NCI-H446 treated with DMSO at 0.1 percent for 48 hours (cell line): Measurements from ENCODE around the gene GH1.
"Not testable (repeated sequence)": the region's sequence is repeated elsewhere in the genome, so short reads cannot be mapped to it uniquely, and the experiment has no call there.

ENCODE experiments used
- DNase-seq: peaks from one replicate; lab custom pipeline; 2025; lab: John Stamatoyannopoulos, UW

Gene GH1

DNA sequence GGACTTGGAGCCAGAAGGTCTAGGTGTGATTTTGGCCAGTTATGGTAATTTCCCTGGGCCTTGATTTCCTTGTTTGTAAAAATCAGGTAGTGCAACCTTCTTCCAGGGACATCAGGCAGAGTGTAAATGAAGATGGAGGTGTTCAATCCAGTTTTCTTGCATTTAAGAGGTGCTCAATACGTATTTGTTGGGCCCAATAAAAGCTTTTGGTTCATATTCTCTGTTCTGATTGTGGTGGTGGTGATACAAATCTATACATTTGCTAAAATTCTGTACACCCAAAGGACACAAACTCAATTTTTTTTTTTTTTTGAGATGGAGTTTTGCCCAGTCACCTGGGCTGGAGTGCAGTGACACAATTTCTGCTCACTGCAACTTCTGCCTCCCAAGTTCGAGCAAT is 7.5 kb upstream of the GH1 start:
- DNase-seq, result no peak

DNA sequence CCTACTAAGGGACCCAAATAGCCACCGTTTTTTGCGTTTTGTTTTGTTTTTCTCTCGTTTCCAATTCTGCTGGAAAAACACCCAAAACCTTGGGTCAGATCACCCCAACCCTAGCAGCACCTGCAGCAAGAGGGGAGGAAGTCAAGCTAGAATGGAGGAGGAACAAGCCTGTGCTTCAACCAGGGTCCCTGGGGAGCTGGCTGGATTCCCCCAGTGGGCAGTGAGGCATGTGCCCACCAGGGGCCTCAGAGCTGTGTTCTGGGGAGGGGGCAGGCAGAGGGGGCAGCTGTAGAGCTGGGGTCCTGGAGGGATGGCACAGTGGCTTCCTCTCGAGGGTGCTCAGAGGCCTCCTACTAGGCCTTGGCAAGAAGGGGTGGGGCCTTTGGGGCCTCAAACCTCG is 7.0 kb upstream of the GH1 start:
- no peak for DNase-seq

DNA sequence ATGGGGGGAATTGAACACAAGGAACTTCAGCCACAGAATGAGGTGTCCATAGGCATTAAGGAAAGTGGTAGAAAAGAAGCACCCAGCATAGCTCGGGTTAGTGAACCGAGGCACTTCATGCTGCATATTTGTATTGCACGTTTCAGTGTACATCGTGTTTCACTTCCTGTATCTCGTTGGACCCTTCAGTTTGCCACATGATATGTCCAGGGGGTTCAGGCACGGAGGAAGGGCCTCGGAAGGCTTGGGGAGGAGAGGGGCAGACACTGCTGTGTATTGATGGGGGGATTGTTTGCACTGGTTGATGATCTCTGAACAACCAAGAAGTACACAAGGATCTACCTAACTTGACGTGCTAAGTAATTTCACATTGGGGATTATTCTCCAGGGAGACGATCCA is 3.8 kb upstream of the GH1 start:
- DNase-seq, result not testable (repeated sequence)

DNA sequence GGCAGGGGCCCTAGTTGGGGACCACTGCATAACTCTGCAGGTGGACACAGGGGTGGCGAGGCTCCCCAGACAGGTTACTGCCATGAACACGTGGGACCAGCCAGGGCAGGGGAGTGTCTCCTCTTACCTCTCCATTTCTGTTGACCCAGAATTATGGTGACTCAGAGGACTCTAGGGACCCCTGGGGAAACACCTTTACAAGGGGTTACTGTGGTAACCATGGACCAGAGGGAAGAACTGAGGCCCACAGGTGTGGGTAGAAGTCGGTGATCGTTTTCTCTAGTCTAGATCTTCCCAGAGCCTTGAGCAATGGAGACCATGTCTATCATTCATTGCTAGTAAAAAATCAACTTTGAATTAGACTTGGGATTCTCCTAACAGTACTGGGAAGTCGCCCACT is 2.1 kb upstream of the GH1 start:
- DNase-seq, result not testable (repeated sequence)

DNA sequence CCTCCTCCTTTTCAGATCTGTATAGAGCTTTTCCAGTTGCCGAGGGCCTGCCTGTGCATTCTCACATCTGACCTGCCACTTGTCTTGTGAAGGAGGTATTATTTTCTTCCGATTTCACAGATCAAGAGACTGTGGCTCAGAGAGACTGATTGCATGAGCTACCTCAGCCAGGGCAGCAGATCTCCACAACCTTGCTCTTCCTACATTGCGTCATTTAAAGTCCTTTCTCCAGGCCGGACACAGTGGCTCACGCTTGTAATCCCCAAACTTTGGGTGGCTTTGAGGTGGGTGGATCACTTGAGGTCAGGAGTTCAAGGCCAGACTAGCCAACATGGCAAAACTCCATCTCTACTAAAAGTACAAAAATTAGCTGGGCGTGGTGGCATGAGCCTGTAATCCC is 1.4 kb upstream of the GH1 start:
- not testable (repeated sequence) for DNase-seq

DNA sequence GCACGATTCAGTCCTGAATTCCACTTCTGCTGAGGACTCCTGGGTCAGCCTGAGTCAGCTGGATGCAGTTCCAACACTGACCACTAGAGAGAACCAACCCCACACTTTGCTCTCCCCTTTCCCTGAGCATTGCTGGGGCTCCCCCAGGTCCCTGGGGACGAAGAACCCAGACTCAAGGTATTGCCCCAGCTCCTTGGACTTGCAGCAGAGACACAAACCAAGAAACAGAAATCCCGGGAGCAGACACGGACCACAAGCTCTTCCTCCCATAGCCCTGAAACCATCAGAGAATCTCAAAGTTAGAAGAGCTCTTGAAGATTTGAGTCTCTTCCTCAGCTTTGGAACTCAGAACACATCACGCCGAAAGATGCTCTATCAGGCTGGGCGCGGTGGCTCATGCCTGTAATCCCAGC is 678 bp upstream of the GH1 start:
- DNase-seq, result no peak

DNA sequence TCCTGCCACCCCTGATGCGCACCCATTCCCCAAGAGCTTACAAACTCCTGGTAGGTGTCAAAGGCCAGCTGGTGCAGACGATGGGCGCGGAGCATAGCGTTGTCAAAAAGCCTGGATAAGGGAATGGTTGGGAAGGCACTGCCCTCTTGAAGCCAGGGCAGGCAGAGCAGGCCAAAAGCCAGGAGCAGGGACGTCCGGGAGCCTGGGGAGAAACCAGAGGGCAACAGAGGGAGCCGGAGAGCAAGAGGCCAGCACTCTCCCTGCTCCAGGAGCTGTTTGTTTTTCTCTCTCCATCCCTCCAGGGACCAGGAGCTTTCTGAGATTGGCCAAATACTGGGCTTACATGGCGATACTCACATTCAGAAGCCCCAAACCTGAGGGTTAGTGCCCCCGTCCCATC is 334 bp downstream of the GH1 start:
- DNase-seq, result no peak

DNA sequence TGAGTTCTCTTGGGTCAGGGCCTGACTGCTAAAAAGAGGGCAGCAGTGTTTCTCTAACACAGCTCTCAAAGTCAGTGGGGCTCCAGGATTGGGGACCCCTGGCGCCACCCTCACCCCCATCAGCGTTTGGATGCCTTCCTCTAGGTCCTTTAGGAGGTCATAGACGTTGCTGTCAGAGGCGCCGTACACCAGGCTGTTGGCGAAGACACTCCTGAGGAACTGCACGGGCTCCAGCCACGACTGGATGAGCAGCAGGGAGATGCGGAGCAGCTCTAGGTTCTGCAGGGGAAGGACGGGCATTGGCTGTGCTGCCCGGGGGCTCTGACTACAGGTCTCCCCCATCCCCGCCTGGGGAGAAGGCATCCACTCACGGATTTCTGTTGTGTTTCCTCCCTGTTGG is 993 bp downstream of the GH1 start:
- no peak for DNase-seq

DNA sequence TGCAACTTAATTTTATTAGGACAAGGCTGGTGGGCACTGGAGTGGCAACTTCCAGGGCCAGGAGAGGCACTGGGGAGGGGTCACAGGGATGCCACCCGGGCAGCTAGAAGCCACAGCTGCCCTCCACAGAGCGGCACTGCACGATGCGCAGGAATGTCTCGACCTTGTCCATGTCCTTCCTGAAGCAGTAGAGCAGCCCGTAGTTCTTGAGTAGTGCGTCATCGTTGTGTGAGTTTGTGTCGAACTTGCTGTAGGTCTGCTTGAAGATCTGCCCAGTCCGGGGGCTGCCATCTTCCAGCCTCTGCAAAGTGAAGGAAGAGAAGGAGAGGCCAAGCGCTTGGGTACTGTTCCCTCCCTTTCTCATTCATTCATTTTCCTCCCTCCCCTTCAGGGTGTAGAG is 1.4 kb downstream of the GH1 start:
- DNase-seq, result not testable (repeated sequence)

DNA sequence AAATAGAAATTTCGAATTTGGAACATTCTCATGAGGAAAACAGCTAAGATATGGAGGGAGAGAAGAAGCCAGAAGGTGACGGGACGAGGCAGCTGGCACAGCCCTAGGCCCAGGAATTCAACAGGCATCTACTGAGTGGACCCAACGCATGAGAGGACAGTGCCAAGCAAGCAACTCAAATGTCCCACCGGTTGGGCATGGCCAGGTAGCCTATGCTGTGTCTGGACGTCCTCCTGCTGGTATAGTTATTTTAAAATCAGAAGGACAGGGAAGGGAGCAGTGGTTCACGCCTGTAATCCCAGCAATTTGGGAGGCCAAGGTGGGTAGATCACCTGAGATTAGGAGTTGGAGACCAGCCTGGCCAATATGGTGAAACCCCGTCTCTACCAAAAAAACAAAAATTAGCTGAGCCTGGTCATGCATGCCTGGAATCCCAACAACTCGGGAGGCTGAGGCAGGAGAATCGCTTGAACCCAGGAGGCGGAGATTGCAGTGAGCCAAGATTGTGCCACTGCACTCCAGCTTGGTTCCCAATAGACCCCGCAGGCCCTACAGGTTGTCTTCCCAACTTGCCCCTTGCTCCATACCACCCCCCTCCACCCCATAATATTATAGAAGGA is 2.0 kb downstream of the GH1 start:
- DNase-seq, result no peak

DNA sequence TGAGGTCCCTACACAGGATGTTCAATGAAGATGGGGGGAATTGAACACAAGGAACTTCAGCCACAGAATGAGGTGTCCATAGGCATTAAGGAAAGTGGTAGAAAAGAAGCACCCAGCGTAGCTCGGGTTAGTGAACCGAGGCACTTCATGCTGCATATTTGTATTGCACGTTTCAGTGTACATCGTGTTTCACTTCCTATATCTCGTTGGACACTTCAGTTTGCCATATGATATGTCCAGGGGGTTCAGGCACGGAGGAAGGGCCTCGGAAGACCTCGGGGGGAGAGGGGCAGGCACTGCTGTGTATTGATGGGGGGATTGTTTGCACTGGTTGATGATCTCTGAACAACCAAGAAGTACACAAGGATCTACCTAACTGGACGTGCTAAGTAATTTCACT is 2.9 kb downstream of the GH1 start:
- DNase-seq, result not testable (repeated sequence)

DNA sequence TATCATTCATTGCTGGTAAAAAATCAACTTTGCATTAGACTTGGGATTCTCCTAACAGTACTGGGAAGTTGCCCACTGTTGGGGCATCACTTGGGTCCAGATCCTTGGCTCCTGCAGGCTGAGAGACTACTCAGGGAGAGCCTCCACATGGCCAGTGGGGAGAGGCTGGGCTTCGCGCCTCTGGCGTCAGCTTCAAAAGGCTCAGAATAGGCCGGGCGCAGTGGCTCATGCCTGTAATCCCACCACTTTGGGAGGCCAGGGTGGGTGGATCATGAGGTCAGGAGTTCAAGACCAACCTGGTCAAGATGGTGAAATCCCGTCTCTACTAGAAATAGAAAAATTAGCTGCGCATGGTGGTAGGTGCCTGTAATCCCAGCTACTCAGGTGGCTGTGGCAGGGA is 4.2 kb downstream of the GH1 start:
- no peak for DNase-seq

DNA sequence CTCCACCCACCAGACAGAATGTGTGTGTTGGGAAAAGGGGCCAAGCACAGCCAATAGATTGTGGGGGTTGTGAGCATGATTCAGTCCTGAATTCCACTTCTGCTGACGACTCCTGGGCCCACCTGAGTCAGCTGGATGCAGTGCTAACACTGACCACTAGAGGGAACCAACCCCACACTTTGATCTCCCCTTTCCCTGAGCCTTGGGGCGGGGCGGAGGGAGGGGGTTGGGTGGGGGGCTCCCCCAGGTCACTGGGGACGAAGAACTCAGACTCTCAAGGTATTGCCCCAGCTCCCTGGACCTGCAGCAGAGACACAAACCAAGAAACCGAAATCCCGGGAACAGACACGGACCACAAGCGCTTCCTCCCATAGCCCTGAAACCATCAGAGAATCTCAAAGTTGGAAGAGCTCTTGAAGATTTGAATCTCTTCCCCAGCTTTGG is 7.0 kb downstream of the GH1 start:
- DNase-seq, result no peak

DNA sequence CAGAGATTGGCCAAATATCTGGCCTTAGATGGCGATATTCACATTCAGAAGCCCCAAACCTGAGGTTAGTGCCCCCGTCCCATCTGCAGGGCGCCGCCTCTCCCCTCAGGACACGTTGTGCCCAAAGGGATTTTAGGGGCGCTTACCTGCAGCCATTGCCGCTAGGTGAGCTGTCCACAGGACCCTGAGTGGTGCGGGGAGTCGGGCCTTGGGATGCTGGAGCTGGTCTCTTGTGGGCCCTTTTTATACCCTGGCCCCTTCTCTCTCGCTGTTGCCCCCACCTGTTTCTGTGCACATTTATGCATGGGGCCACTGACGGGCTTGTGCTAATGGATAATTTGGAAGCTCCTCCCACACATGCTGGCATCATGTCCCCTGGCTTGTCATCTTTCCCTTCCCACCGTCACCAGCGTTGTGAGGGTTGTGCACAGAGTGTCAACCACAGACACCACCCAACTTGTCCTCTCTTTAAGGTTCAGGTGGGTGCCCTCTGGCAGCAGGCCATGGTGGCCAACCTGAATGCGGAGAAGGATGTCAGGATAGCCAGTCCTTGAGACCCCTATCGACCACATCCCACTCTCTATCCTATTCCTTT is 7.5 kb downstream of the GH1 start, which contains the start of gene CSHL1:
CSHL1 (minus strand) TSS at position 218 of the 595 bp plus-strand sequence; CDS start at position 156, 62 bp downstream.
- DNase-seq, result no peak

DNA sequence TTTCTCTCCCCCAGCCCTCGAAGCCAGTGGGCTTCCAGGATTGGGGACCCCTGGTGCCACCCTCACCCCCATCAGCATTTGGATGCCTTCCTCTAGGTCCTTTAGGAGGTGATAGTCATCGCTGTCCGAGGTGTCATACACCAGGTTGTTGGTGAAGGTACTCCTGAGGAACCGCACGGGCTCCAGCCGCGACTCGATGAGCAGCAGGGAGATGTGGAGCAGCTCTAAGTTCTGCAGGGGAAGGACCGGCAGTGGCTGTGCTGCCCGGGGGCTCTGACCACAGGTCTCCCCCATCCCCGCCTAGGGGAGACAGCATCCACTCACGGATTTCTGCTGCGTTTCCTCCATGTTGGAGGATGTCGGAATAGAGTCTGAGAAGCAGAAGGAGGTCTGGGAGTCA is 8.5 kb downstream of the GH1 start:
- DNase-seq, result no peak

DNA sequence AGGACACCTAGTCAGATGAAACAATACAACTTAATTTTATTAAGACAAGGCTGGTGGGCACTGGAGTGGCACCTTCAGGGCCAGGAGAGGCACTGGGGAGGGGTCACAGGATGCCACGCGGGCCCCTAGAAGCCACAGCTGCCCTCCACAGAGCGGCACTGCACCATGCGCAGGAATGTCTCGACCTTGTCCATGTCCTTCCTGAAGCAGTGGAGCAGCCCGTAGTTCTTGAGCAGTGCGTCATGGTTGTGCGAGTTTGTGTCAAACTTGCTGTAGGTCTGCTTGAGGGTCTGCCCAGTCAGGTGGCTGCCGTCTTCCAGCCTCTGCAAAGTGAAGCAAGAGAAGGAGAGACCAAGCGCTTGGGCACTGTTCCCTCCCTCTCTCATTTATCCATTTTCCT is 9.1 kb downstream of the GH1 start:
- DNase-seq, result not testable (repeated sequence)

DNA sequence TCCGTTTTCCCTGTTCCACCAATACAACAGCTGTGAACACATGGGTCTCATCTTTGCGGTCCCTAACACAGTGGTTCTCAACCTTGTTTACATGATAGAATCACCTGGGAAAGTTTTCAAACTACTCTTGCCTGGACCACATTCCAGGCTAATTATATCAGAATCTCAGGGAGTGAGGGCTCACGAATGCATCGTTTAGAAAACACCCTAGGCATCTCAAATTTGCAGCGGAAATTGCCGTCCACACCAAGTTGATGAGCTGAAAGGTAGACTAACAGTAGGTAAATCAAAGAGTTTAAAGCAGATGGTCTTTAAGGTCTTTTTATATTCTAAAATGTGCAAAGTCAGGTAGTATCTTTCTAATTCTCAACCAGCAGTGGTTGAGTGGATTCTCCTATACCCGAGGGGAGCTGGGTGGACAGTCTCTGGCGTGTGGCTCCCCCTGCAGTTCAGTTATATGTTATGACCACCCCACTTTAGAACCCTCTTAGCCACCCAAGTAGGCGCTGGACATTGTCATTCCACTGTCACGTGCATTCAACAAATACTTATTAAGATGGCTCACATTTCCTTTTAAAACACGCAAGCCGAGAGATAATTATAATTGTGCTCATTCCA is 11.4 kb downstream of the GH1 start:
- DNase-seq, result not testable (repeated sequence)

DNA sequence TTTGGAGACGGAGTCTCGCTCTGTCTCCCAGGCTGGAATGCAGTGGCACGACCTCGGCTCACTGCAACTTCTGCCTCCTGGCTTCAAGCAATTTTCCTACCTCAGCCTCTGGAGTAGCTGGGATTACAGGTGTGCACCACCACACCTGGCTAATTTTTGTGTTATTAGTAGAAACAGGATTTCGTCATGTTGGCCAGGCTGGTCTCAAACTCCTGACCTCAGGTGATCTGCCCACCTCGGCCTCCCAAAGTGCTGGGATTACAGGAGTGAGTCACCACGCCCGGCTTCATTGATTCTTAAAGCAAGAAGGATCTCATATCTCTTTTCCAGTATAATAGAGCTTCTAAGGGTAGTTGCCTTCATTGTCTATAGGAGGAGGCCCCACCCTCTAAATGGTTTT is 13.8 kb downstream of the GH1 start:
- DNase-seq, result not testable (repeated sequence)

DNA sequence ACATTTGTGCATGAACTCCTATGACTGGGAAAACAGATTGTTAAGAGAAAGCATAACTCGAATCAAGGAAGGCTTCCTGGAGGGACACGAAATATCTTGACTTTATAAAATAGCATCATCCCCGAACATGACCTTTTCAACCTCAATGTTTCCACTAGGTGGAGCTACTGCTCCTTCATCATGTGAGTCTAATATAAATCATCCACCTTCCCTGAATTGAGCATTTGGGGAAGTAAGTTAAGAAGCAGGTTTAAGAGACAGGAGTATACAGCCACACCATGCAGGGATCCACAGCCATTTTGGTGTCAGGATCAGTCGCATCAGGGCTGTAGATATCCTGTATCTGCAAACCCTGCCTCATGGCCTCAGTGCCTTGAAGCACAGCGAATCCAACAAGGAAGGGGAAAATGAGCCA is 14.8 kb downstream of the GH1 start:
- DNase-seq, result not testable (repeated sequence)

DNA sequence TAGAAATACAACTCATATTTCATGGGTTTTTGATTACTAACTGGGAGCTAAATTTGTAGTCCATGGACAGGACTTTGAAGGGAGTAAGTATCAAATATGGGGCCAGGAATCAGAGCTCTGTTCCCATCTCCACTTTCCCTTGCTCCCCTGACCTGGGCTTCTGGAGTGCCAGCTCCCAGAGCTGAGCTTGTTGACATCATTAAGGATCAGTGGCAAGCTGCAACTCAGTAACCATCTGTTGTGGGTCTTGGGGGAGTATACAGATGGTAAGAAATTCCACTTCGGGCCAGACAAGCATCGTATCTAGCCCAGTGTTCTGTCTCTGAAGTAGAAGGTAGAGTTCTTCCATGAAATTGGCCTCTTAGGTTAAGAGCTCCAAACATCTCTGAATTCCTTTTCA is 16.7 kb downstream of the GH1 start:
- not testable (repeated sequence) for DNase-seq

DNA sequence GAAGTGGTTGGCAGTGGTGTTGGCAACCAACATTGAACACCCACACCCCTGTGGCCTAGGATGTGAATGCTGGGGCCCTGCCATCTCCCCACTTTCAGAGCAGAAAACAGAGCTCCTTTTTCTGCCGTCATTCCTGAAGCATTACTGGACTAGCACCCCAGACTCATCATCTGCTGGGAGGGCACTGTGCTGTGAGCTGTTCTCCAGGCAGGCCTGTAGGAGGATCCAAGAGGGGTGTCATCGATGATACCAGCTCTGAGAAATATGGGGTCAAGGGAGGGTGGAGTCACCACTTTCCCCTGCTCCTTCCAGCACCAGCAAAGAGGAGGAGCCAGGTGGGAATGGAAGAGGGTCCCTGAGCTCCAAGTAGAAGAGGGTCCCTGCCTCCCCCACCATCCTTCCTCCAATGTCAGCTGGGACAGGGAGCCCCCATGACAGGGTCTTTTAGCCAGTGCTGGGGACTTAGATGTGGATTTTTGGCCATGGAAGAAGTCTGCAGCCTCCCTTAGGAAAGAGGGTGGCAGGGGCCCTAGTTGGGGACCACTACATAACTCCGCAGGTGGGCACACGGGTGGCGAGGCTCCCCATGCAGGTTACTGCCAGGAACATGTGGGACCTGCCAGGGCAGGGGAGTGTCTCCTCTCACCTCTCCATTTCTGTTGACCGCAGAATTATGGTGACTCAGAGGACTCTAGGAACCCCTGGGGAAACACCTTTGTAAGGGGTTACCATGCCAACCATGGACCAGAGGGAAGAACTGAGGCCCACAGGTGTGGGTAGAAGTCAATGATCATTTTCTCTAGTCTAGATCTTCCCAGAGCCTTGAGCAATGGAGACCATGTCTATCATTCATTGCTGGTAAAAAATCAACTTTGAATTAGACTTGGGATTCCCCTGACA is 19.5 kb downstream of the GH1 start:
- not testable (repeated sequence) for DNase-seq
